HEK293 (cell line): ENCODE results near the gene ZFTA.

ENCODE experiments used
- CTCF ChIA-PET: fragments of 350-600 bp; formaldehyde crosslinking; extraction: SDS; loops from one replicate; lab custom pipeline; 2021; ENCODE audit warnings: antibody characterized with exemption; lab: Yijun Ruan, JAX
- POLR2A ChIA-PET: fragments of 300-600 bp; formaldehyde crosslinking; extraction: SDS; loops from one replicate; lab custom pipeline; 2020; ENCODE audit warnings: antibody characterized with exemption, inconsistent platforms; lab: Yijun Ruan, JAX
- H3K27ac ChIP-seq: fragments of 200-500 bp; sonication (Bioruptor generic); 2 replicates; pipeline ENCODE4 v1.5.1; 2014; ENCODE audit warnings: low read depth, low read length, control low read depth, inconsistent platforms; ENCODE audit errors: extremely low read depth
- H3K36me3 ChIP-seq, 2 experiments: fragments of 200-500 bp in 1 of 2; sonication (Bioruptor generic) in 1 of 2; 1 replicate in 1 of 2; 2 replicates in 1 of 2; pipeline ENCODE4 v1.5.1; 2014 to 2017; ENCODE audit warnings: inconsistent platforms in 2 of 2, low read length in 2 of 2; ENCODE audit not compliant: control insufficient read depth in 2 of 2, insufficient read depth in 1 of 2
- H3K4me1 ChIP-seq: fragments of 200-500 bp; sonication (Bioruptor generic); 2 replicates; pipeline ENCODE4 v1.5.1; 2014; ENCODE audit warnings: mild to moderate bottlenecking, low read length, inconsistent platforms; ENCODE audit not compliant: control insufficient read depth, insufficient read depth
- H3K4me3 ChIP-seq: 2 replicates; pipeline ENCODE4 v1.5.1; 2011; ENCODE audit warnings: low read depth, mild to moderate bottlenecking, control low read depth, low read length, moderate library complexity
- H3K9me3 ChIP-seq: fragments of 200-500 bp; sonication (Bioruptor generic); 2 replicates; pipeline ENCODE4 v1.5.1; 2014; ENCODE audit warnings: low read depth, low read length, inconsistent platforms; ENCODE audit not compliant: control insufficient read depth, insufficient read depth
- KLF9 ChIP-seq: fragments of 450-650 bp; formaldehyde crosslinking; IDR thresholded peaks from 2 replicates; pipeline ENCODE4 v1.5.1; 2016; ENCODE audit warnings: missing biosample characterization, missing genetic modification characterization, low read depth
- PRDM2 ChIP-seq: fragments of 450-650 bp; formaldehyde crosslinking; IDR thresholded peaks from 2 replicates; pipeline ENCODE4 v1.5.1; 2016; ENCODE audit warnings: missing biosample characterization, missing genetic modification characterization, borderline replicate concordance
- SALL2 ChIP-seq: fragments of 450-650 bp; formaldehyde crosslinking; IDR thresholded peaks from 2 replicates; pipeline ENCODE4 v1.5.0; 2017; ENCODE audit warnings: missing biosample characterization, mild to moderate bottlenecking, missing genetic modification characterization, borderline replicate concordance
- WT1 ChIP-seq: fragments of 450-650 bp; formaldehyde crosslinking; IDR thresholded peaks from 2 replicates; pipeline ENCODE4 v1.5.1; 2016; ENCODE audit warnings: missing biosample characterization, missing genetic modification characterization
- ZBTB8A ChIP-seq: fragments of 450-650 bp; formaldehyde crosslinking; IDR thresholded peaks from 2 replicates; pipeline ENCODE4 v1.5.1; 2016; ENCODE audit warnings: missing biosample characterization, missing genetic modification characterization
- ZNF10 ChIP-seq: fragments of 450-650 bp; formaldehyde crosslinking; IDR thresholded peaks from 2 replicates; pipeline ENCODE4 v1.5.1; 2017; ENCODE audit warnings: missing biosample characterization, missing genetic modification characterization
- ZNF121 ChIP-seq: fragments of 450-650 bp; formaldehyde crosslinking; IDR thresholded peaks from 2 replicates; pipeline ENCODE4 v1.5.1; 2016; ENCODE audit warnings: missing biosample characterization, missing genetic modification characterization
- ZNF544 ChIP-seq: fragments of 450-650 bp; formaldehyde crosslinking; IDR thresholded peaks from 2 replicates; pipeline ENCODE4 v1.5.0; 2017; ENCODE audit warnings: missing biosample characterization, missing genetic modification characterization
- ZNF791 ChIP-seq: fragments of 450-650 bp; formaldehyde crosslinking; IDR thresholded peaks from 2 replicates; pipeline ENCODE4 v1.5.1; 2016; ENCODE audit warnings: missing biosample characterization, missing genetic modification characterization
- ZSCAN16 ChIP-seq: fragments of 450-650 bp; formaldehyde crosslinking; IDR thresholded peaks from 2 replicates; pipeline ENCODE4 v1.5.1; 2016; ENCODE audit warnings: missing biosample characterization, missing genetic modification characterization

ZFTA gene

GRCh38 chr11:63817758-63818498, 49.4 kb upstream of the ZFTA start (continued):
- TF ChIP-seq PRDM2 (tag by site-specific recombination) (no peak), ZSCAN16 (tag by site-specific recombination) (no peak), ZBTB8A (tag by site-specific recombination) (no peak), ZNF10 (tag by site-specific recombination) (no peak)

- H3K9me3 ChIP-seq = no peaks in the 10 kb centered on the region
- no peak overlapping the region for H3K4me3 ChIP-seq
- H3K27ac ChIP-seq = no peak overlapping the region
- ChIA-PET POLR2A (interaction anchor here (0.5 to 0.9 kb wide), 2 partner anchors 23 to 110 kb away, joined by 3 to 4 read pairs; no protein-coding TSS in a partner anchor), CTCF (interaction anchor here (0.5 to 1.5 kb wide), 6 partner anchors 13 to 872 kb away, joined by 3 to 9 read pairs (median 4); no protein-coding TSS in a partner anchor)
- H3K4me1 ChIP-seq = no peaks in the 10 kb centered on the region
- TF ChIP-seq ZNF544 (tag by site-specific recombination) (no peak), ZNF121 (tag by site-specific recombination) (peak; percentile 93)
- H3K36me3 ChIP-seq = peaks cover 9 to 69% of the 10 kb centered on the region in 2 experiments; a peak in 2 of 3 replicates
Measured at GRCh38 chr11:63816732-63817131, 48.2 kb upstream of the ZFTA start.

GRCh38 chr11:63816166-63816565, 47.6 kb upstream of the ZFTA start:
- CTCF ChIA-PET = interaction anchor here (0.7 to 1.5 kb wide), 4 partner anchors 13 to 332 kb away, joined by 3 to 9 read pairs (median 4); no protein-coding TSS in a partner anchor

GRCh38 chr11:63814383-63814736, 45.8 kb upstream of the ZFTA start:
- Histone ChIP-seq H3K36me3 (peaks cover 0 to 46% of the 10 kb centered on the region in 2 experiments; a peak in 2 of 3 replicates), H3K9me3 (no peaks in the 10 kb centered on the region)
- POLR2A ChIA-PET = interaction anchor here (0.5 to 1.1 kb wide), 6 partner anchors 11 to 170 kb away, joined by 3 to 7 read pairs (median 3); no protein-coding TSS in a partner anchor
- CTCF ChIA-PET = interaction anchor here (0.6 to 1.1 kb wide), 3 partner anchors 15 to 23 kb away, joined by 3 to 4 read pairs (median 3); no protein-coding TSS in a partner anchor
- no peak for TF ChIP-seq KLF9 (tag by site-specific recombination)
- TF ChIP-seq WT1 (tag by site-specific recombination) = no peak
- TF ChIP-seq, all 188 proteins: peak for 0
- no peaks in the 10 kb centered on the region for H3K4me1 ChIP-seq
- H3K4me3 ChIP-seq = peak overlapping the region; percentile 86
- H3K27ac ChIP-seq = peak overlapping the region; percentile 85

More at GRCh38 chr11:63816166-63816565, 47.6 kb upstream of the ZFTA start:
- Histone ChIP-seq H3K36me3 (peaks cover 3 to 64% of the 10 kb centered on the region in 2 experiments; a peak in 2 of 3 replicates), H3K27ac (no peak overlapping the region), H3K4me3 (no peak overlapping the region), H3K9me3 (no peaks in the 10 kb centered on the region), H3K4me1 (no peaks in the 10 kb centered on the region)
- POLR2A ChIA-PET = no interaction called here
- no peak for TF ChIP-seq SALL2 (tag by site-specific recombination)
- TF ChIP-seq ZNF791 (tag by site-specific recombination) = no peak
